Loucy (cell line): ENCODE measurements around the gene HS3ST3A1.

Experiments
- H2AFZ ChIP-seq: fragments of 200-600 bp; sonication (generic); 2 replicates; pipeline ENCODE4 v1.6.0; 2016; ENCODE audit warnings: antibody characterized with exemption, mild to moderate bottlenecking, low read length, moderate library complexity
- H3F3A ChIP-seq: fragments of 200-600 bp; 2 replicates; pipeline ENCODE4 v1.6.0; 2016; ENCODE audit warnings: antibody characterized with exemption, low read depth, mild to moderate bottlenecking
- H3K27me3 ChIP-seq: fragments of 200-600 bp; sonication (generic); 2 replicates; pipeline ENCODE4 v1.6.1; 2014; ENCODE audit warnings: low read length, mild to moderate bottlenecking; ENCODE audit not compliant: insufficient read depth, poor library complexity, severe bottlenecking
- H3K36me3 ChIP-seq: fragments of 200-600 bp; sonication (generic); 2 replicates; pipeline ENCODE4 v1.6.1; 2016; ENCODE audit warnings: low read length; ENCODE audit not compliant: insufficient read depth
- H3K4me1 ChIP-seq: fragments of 200-600 bp; sonication (generic); 2 replicates; pipeline ENCODE4 v1.5.1; 2014; ENCODE audit warnings: low read length, mild to moderate bottlenecking; ENCODE audit not compliant: insufficient read depth, poor library complexity, severe bottlenecking
- H3K4me2 ChIP-seq: fragments of 200-600 bp; sonication (generic); 2 replicates; pipeline ENCODE4 v1.6.0; 2014; ENCODE audit warnings: antibody characterized with exemption, low read length, low read depth, mild to moderate bottlenecking; ENCODE audit not compliant: poor library complexity, severe bottlenecking
- H3K4me3 ChIP-seq: fragments of 200-600 bp; sonication (generic); 2 replicates; pipeline ENCODE4 v1.5.1; 2014; ENCODE audit warnings: low read length, mild to moderate bottlenecking, mixed read lengths; ENCODE audit not compliant: poor library complexity, severe bottlenecking
- H3K79me2 ChIP-seq: fragments of 200-600 bp; sonication (generic); 2 replicates; pipeline ENCODE4 v1.6.1; 2014; ENCODE audit warnings: low read length; ENCODE audit not compliant: insufficient read depth
- H3K9ac ChIP-seq: fragments of 200-600 bp; sonication (generic); 2 replicates; pipeline ENCODE4 v1.6.0; 2014; ENCODE audit warnings: mild to moderate bottlenecking, low read depth, low read length, moderate library complexity; ENCODE audit not compliant: poor library complexity, severe bottlenecking
- H3K9me2 ChIP-seq: fragments of 200-600 bp; sonication (generic); replicated peaks from 2 replicates; pipeline ENCODE4 v1.6.1; 2016; ENCODE audit warnings: low read depth, low read length, mixed read lengths
- H3K9me3 ChIP-seq: fragments of 200-600 bp; sonication (generic); 2 replicates; pipeline ENCODE4 v1.6.1; 2014; ENCODE audit warnings: mild to moderate bottlenecking, antibody characterized with exemption, low read length, low read depth; ENCODE audit not compliant: insufficient read depth
- H4K20me1 ChIP-seq: fragments of 200-600 bp; sonication (generic); 2 replicates; pipeline ENCODE4 v1.6.0; 2014; ENCODE audit warnings: antibody characterized with exemption, low read length, mild to moderate bottlenecking; ENCODE audit not compliant: insufficient read depth, poor library complexity, severe bottlenecking
- CTCF ChIP-seq: fragments of 200-600 bp; sonication (generic); conservative IDR thresholded peaks from 2 replicates; pipeline ENCODE4 v1.5.1; 2014; ENCODE audit warnings: mild to moderate bottlenecking, antibody characterized with exemption, low read length
- EZH2phosphoT487 ChIP-seq: fragments of 200-600 bp; IDR thresholded peaks from 2 replicates; pipeline ENCODE4 v1.6.1; 2018; ENCODE audit warnings: antibody characterized with exemption, mild to moderate bottlenecking, moderate library complexity, borderline replicate concordance

Gene HS3ST3A1

DNA sequence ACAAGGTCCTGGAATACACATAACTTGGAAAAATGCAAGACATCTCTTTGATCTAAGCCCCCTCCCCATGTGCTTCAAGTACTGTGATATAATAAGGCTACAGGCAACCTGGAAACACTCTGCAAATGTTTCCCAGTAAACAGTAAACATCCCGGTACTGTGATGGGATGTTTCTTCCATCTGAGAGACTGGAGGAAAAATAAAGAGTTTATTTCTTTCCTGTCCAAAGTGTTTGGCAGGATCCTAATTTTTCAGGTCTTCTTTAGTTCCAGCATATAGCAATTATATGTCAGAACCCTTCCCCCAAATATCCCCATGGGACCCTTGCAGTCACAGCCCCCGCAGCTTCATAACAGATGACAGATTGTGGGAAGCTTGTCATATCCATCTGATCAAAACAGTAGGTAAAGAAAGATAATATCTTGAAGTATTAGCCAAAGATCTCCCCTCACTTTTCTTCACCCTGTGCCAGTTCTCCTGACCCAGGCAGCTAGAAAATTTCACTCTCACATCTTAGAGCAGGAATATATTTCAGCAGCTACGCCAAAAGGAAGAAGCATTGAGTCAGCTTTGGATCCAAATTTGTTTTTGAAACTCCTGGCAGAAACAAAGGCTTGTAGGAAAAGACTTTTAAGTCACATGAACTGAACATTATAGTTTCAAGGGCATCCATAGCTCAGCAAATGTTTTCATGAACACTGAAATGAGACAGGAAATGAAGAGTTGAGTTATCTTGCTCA is 141.3 kb downstream of the HS3ST3A1 start:
- Histone ChIP-seq H3F3A (no peaks in the 10 kb centered on the region), H3K9me2 (no peaks in the 10 kb centered on the region), H3K36me3 (no peaks in the 10 kb centered on the region), H3K27me3 (no peaks in the 10 kb centered on the region), H3K4me3 (no peak overlapping the region), H3K9me3 (0 out of 2 replicates have a peak, but pooled peaks cover 3% of the 10 kb centered on the region), H3K4me2 (no peak overlapping the region), H3K4me1 (no peaks in the 10 kb centered on the region), H3K79me2 (no peaks in the 10 kb centered on the region), H4K20me1 (no peaks in the 10 kb centered on the region), H3K9ac (no peak overlapping the region), H2AFZ (no peak overlapping the region)
- TF ChIP-seq CTCF (no peak), EZH2phosphoT487 (no peak)

- Histone ChIP-seq H2AFZ (no peak overlapping the region), H3K9me3 (0 out of 2 replicates have a peak, but pooled peaks cover 3% of the 10 kb centered on the region), H4K20me1 (no peaks in the 10 kb centered on the region), H3K9ac (no peak overlapping the region), H3K4me3 (no peak overlapping the region), H3F3A (no peaks in the 10 kb centered on the region), H3K36me3 (no peaks in the 10 kb centered on the region), H3K4me1 (no peaks in the 10 kb centered on the region), H3K27me3 (no peaks in the 10 kb centered on the region), H3K79me2 (no peaks in the 10 kb centered on the region), H3K4me2 (no peak overlapping the region), H3K9me2 (no peaks in the 10 kb centered on the region)
- TF ChIP-seq CTCF: no peak
- TF ChIP-seq EZH2phosphoT487: no peak
These were observed 143.9 kb downstream of the HS3ST3A1 start for GRCh38 chr17:13457783-13458182.
